Mucosa of descending colon (tissue), 3 donors: ENCODE results near the gene ARHGEF9. TPM values are rescaled to one million over a fixed set of nuclear protein-coding genes. Genes with fewer than 3 reads are reported as not detected.

Source experiments
- ATAC-seq: fragments of 200-7000 bp; cut with Tn5 transposase; one replicate; pipeline ENCODE4 v1.9.1; 2020; ENCODE audit warnings: mild to moderate bottlenecking, moderate library complexity
- DNase-seq, 3 donors: peaks; one replicate each; pipeline ENCODE4 v3.0.0-alpha.2; 2020
- H3K36me3 ChIP-seq: fragments of 200-600 bp; one replicate; pipeline ENCODE4 v1.8.0; 2021; ENCODE audit warnings: low read depth, mild to moderate bottlenecking
- H3K4me1 ChIP-seq: fragments of 200-600 bp; one replicate; pipeline ENCODE4 v1.8.0; 2021; ENCODE audit warnings: low read depth, mild to moderate bottlenecking
- H3K4me3 ChIP-seq: fragments of 200-600 bp; one replicate; pipeline ENCODE4 v1.8.0; 2021; ENCODE audit warnings: mild to moderate bottlenecking
- H3K9me3 ChIP-seq: fragments of 200-600 bp; one replicate; pipeline ENCODE4 v1.8.0; 2021; ENCODE audit warnings: mild to moderate bottlenecking
- CTCF ChIP-seq: fragments of 200-600 bp; IDR thresholded peaks from one replicate; pipeline ENCODE4 v1.8.0; 2022; ENCODE audit warnings: antibody characterized with exemption, mild to moderate bottlenecking
- intact Hi-C, 2 donors: fragments of 100-400 bp; cut with DNase I in 1 of 2; cut with micrococcal nuclease in 1 of 2; formaldehyde crosslinking; loops; one replicate each; pipeline versions ENCODE4 v1.11.0 to v1.11.1; 2022; cut with DNase I, micrococcal nuclease
- total RNA-seq, 3 donors: library from RNA; stranded (reverse); fragmentation: NEBNext Ultra II Directional in 2 of 3; extraction: Animal tissue kit (Norgen Biotek cat#: 25700) in 2 of 3; gene quantifications; one replicate each; pipeline versions ENCODE4 v1.2.1 to v1.2.4, GENCODE V29; 2021 to 2023
- donor health status: DM: no; HTN: no; CAD: no; lungs with moderate emphysema.
- donor health status: DM: no; HTN: no; CAD: no.
- donor health status: DM: no; HTN: yes; CAD: no.

ARHGEF9 gene
- total RNA-seq, 3 donors from 2014 or later: 33.7 to 34.6 (median 34.3) TPM

GRCh38 chrX:63738696-63739095, 46.3 kb downstream of the ARHGEF9 start:
- ATAC-seq (no peak), DNase-seq (no peak)
- Histone ChIP-seq H3K36me3 (no peaks in the 10 kb centered on the region), H3K9me3 (no peaks in the 10 kb centered on the region), H3K4me1 (no peaks in the 10 kb centered on the region), H3K4me3 (no peak overlapping the region)
- intact Hi-C loops: no loop called here
- TF ChIP-seq CTCF: no peak

- TF ChIP-seq CTCF: no peak
- ATAC-seq (no peak), DNase-seq (no peak)
- Histone ChIP-seq H3K4me1 (no peaks in the 10 kb centered on the region), H3K4me3 (no peak overlapping the region), H3K36me3 (no peaks in the 10 kb centered on the region), H3K9me3 (no peaks in the 10 kb centered on the region)
- intact Hi-C loops: no loop called here
These were observed 47.7 kb downstream of the ARHGEF9 start for GRCh38 chrX:63737131-63737921.

GRCh38 chrX:63735882-63736281, 49.1 kb downstream of the ARHGEF9 start:
- no peak for DNase-seq
- intact Hi-C loops: no loop called here
- no peak for ATAC-seq

GRCh38 chrX:63720293-63720692, 64.7 kb downstream of the ARHGEF9 start:
- Histone ChIP-seq H3K4me1 (no peaks in the 10 kb centered on the region), H3K4me3 (no peak overlapping the region), H3K36me3 (no peaks in the 10 kb centered on the region), H3K9me3 (no peaks in the 10 kb centered on the region)
- TF ChIP-seq CTCF: no peak
- intact Hi-C loops: no loop called here
- ATAC-seq (no peak), DNase-seq (no peak)

More at GRCh38 chrX:63735882-63736281, 49.1 kb downstream of the ARHGEF9 start:
- H3K9me3 ChIP-seq: no peaks in the 10 kb centered on the region
- H3K4me3 ChIP-seq: no peak overlapping the region
- TF ChIP-seq CTCF: no peak
- H3K4me1 ChIP-seq: no peaks in the 10 kb centered on the region
- no peaks in the 10 kb centered on the region for H3K36me3 ChIP-seq

GRCh38 chrX:63719633-63720032, 65.4 kb downstream of the ARHGEF9 start:
- intact Hi-C loops: no loop called here
- Histone ChIP-seq H3K36me3 (no peaks in the 10 kb centered on the region), H3K4me1 (no peaks in the 10 kb centered on the region), H3K4me3 (no peak overlapping the region), H3K9me3 (no peaks in the 10 kb centered on the region)
- TF ChIP-seq CTCF: no peak
- DNase-seq: no peak
- no peak for ATAC-seq
